Ovary (tissue), 9 donors: ENCODE measurements around the gene AMFR. TPM values are rescaled to one million over a fixed set of nuclear protein-coding genes. Genes with fewer than 3 reads are reported as not detected.

ENCODE experiments used
- DNase-seq, 5 donors: peaks; one replicate each; pipeline ENCODE4 v3.0.0-alpha.2; 2019 to 2020
- H3K27ac ChIP-seq, 2 donors: fragments of 200-600 bp; one replicate each; pipeline versions ENCODE4 v1.5.1 to v1.8.0; 2019 to 2022
- H3K27me3 ChIP-seq: fragments of 200-600 bp; one replicate; pipeline ENCODE4 v1.8.0; 2022
- H3K36me3 ChIP-seq: fragments of 200-600 bp; sonication (generic); one replicate; pipeline ENCODE4 v1.5.1; 2019
- H3K4me1 ChIP-seq: one replicate; pipeline ENCODE4 v1.8.1; 2013; ENCODE audit warnings: mild to moderate bottlenecking, moderate library complexity; ENCODE audit not compliant: insufficient read depth
- H3K4me3 ChIP-seq: fragments of 200-600 bp; sonication (generic); one replicate; pipeline ENCODE4 v1.5.1; 2017
- H3K9me3 ChIP-seq, 2 donors: fragments of 200-600 bp in 1 of 2; sonication (generic) in 1 of 2; one replicate each; pipeline versions ENCODE4 v1.5.1 to v1.8.1; 2013 to 2019; ENCODE audit warnings: mild to moderate bottlenecking in 1 of 2, moderate library complexity in 1 of 2
- EP300 ChIP-seq: sonication (generic); formaldehyde crosslinking; IDR thresholded peaks from one replicate; pipeline ENCODE4 v1.6.1; 2017; ENCODE audit warnings: antibody characterized with exemption
- POLR2A ChIP-seq: fragments of 450-650 bp; IDR thresholded peaks from one replicate; pipeline ENCODE4 v1.6.1; 2017; ENCODE audit warnings: antibody characterized with exemption, mild to moderate bottlenecking, moderate library complexity
- WGBS, 3 donors: extraction: QIAGEN DNeasy Blood & Tissue Kit in 1 of 3; methylation state at CpG; one replicate each; pipeline versions ENCODE4 v1.1.5 to v1.1.7; 2013 to 2017; 5-methylcytosine and 5-hydroxymethylcytosine counted together
- intact Hi-C, 4 donors: fragments of 100-400 bp; cut with DNase I; formaldehyde crosslinking; loops; one replicate each; pipeline versions ENCODE4 v1.11.0 to v1.15.1; 2022 to 2023
- polyA plus RNA-seq, 2 donors: library from polyadenylated mRNA; stranded (reverse); fragments of 200-250 nt in 1 of 2; fragments of 350-450 nt in 1 of 2; fragmentation: Illumina TruSeq in 1 of 2; extraction: RNeasy Lipid Tissue Mini Kit (QIAGEN cat#74804) in 1 of 2; gene quantifications; one replicate each; pipeline ENCODE4 v1.2.3, GENCODE V29; 2013 to 2014
- total RNA-seq, 7 donors: library from RNA; depleted of rRNA in 2 of 7; stranded (reverse); fragments of >200 nt in 2 of 7; fragmentation: NEBNext Ultra II Directional in 3 of 7; extraction: Animal tissue kit (Norgen Biotek cat#: 25700) in 3 of 7; gene quantifications; one replicate each; pipeline versions ENCODE4 v1.1.0 to v1.2.4, GENCODE V29; 2016 to 2023
- TF ChIP-seq, protein P1 (sequence below), 3 donors: fragments of 450-650 bp in 2 of 3; fragments of 200-600 bp in 1 of 3; IDR thresholded peaks; one replicate each; pipeline versions ENCODE4 v1.5.1 to v1.8.0; 2016 to 2022; ENCODE audit warnings: antibody characterized with exemption in 3 of 3, mild to moderate bottlenecking in 1 of 3
- donor health status: DM: no; HTN: no; CAD: no; lungs with moderate emphysema.
- donor health status: DM: no; HTN: no; CAD: no.
- donor health status: Bipolar disorder and iron deficiency.
- donor health status: DM: yes; HTN: yes; CAD: no.
- donor health status: DM: no; HTN: no; CAD: no.
- donor health status: DM: yes; HTN: yes; CAD: no.

Gene AMFR
- total and polyA plus RNA-seq, 9 donors: 94.1 to 130 (median 107) TPM

DNA sequence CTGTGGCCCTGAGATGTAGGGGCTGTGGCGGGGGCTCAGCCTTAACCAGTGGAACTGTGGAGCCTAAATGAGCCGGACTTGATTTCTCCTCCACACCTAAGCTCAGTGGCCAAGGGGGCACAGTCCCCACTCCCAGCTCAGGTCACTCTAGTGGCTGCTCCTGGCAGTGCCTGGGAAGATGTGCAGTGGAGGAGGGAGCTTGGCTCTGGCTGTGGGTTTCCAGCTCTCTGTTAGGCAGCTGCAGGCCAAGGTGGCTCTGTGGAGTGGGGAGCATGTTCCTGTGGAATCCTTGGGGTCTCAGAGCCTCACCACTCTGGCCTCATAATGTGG, 76.3 kb downstream of the AMFR start:
- Histone ChIP-seq H3K9me3 (no peaks in the 10 kb centered on the region), H3K4me3 (no peak overlapping the region), H3K36me3 (no peaks in the 10 kb centered on the region), H3K4me1 (no peaks in the 10 kb centered on the region), H3K27me3 (no peaks in the 10 kb centered on the region), H3K27ac (no peak overlapping the region)
- no peak for DNase-seq
- TF ChIP-seq, protein P1, sequence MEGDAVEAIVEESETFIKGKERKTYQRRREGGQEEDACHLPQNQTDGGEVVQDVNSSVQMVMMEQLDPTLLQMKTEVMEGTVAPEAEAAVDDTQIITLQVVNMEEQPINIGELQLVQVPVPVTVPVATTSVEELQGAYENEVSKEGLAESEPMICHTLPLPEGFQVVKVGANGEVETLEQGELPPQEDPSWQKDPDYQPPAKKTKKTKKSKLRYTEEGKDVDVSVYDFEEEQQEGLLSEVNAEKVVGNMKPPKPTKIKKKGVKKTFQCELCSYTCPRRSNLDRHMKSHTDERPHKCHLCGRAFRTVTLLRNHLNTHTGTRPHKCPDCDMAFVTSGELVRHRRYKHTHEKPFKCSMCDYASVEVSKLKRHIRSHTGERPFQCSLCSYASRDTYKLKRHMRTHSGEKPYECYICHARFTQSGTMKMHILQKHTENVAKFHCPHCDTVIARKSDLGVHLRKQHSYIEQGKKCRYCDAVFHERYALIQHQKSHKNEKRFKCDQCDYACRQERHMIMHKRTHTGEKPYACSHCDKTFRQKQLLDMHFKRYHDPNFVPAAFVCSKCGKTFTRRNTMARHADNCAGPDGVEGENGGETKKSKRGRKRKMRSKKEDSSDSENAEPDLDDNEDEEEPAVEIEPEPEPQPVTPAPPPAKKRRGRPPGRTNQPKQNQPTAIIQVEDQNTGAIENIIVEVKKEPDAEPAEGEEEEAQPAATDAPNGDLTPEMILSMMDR (IDR thresholded peaks at IDR 0.05): no peak
- TF ChIP-seq EP300: no peak
- TF ChIP-seq POLR2A: no peak
- intact Hi-C loops: loop anchor here in 1 of 4 donors (10.0 kb wide), 1 partner anchor 346 kb away; no protein-coding TSS in a partner anchor
- WGBS, 3 donors: 90 to 95% (median 91%) methylated on average over 2 of the region's 2 CpGs

DNA sequence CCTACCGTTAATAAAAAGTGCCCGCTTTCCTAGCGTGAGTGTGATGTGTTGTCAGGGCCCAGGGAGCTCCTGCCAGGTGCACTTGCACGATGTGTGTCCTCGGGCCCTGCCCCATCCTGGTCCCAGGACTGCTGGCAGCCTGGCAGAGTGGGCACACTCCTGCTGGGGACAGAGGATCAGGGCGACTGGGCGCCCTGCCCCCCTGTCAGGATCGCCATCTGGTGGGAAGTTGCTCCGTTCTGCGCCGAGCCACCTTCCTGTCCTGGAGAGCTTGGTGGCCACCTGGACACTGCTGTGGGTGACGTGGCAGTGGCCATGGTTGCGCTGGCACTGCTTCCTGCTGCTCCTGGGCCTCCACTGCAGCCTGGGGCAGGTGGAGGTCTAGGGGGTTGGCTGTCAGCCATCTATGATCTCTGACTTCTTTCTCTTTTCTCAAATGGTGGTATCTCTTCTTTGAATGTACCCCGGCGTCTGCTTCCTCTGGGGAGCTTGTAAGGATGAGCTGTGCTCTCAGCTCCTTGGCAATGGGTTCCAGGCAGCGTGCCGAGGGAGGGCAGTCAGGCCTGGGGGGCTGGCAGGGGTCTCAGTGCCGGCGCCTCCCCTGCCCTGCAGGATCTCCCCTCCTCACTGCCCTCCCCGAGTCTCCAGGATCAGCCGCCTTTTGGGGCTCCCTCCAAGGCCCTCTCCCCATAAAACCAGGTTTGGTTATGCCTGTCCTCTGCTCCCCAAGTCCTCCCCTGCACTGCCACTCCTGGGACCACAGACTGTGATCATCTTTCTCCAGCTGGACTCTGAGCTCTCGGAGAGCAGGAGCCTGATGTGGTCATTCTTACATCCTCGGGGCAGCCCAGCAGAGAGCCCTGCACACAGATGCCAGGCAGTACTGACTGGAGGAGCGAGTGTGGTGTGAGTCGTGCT, 76.9 kb downstream of the AMFR start:
- WGBS, 3 donors: 76 to 83% (median 79%) methylated on average over 25 of the region's 25 CpGs
- no peak overlapping the region for H3K27ac ChIP-seq
- H3K27me3 ChIP-seq: no peaks in the 10 kb centered on the region
- TF ChIP-seq, protein P1 (IDR thresholded peaks at IDR 0.05): no peak
- TF ChIP-seq POLR2A (no peak), EP300 (no peak)
- no peaks in the 10 kb centered on the region for H3K9me3 ChIP-seq
- H3K4me1 ChIP-seq: no peaks in the 10 kb centered on the region
- no peaks in the 10 kb centered on the region for H3K36me3 ChIP-seq
- DNase-seq: no peak
- intact Hi-C loops: loop anchor here in 1 of 4 donors (10.0 kb wide), 1 partner anchor 346 kb away; no protein-coding TSS in a partner anchor
- no peak overlapping the region for H3K4me3 ChIP-seq

DNA sequence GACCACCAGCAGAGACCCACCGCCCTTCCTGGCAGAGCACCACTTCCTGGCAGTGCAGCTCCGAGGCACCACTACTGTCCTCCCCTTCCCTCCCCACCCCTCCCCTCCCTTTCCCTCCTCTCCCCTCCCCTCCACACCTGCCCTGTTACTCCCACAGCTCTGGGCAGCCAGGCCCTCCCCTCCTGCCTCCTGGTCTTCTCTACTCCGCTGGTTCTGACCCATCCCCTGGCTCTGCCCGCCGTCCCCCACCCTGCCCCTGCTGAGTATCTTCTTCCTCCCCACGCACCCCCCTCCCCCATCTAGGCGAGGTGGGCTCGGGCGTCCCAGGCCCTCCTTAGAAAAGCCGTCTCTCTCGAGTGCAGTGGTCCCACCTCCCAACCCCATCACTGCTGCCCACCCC, 77.7 kb downstream of the AMFR start:
- Histone ChIP-seq H3K4me3 (no peak overlapping the region), H3K27ac (no peak overlapping the region), H3K36me3 (no peaks in the 10 kb centered on the region), H3K4me1 (no peaks in the 10 kb centered on the region), H3K9me3 (no peaks in the 10 kb centered on the region), H3K27me3 (no peaks in the 10 kb centered on the region)
- 54 to 57% (median 56%) methylated on average over 11 of the region's 11 CpGs for WGBS, 3 donors
- DNase-seq: no peak
- intact Hi-C loops: loop anchor here in 1 of 4 donors (10.0 kb wide), 1 partner anchor 347 kb away; no protein-coding TSS in a partner anchor
- TF ChIP-seq POLR2A: no peak
- TF ChIP-seq EP300: no peak
- TF ChIP-seq, protein P1 (IDR thresholded peaks at IDR 0.05): no peak

DNA sequence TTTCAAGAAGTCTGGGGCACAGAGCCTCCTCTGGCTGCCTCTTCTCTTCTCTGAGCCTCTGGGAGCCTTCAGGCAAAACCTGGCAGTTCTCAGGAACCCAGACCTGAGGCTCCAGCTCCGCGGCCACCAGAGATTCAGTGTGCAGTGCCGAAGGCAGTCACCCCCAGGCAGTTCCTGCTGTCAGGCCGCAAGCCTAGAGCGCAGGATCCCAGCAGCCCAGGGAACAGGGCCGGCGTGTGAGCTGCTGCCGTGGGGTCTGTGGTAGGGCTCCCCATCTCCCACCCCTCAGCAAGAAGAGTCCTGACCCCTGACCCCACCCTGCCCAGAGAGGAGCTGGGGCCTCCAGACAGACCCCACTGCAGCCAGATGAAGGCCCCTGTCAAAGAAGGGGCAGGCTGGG, 78.2 kb downstream of the AMFR start:
- no peaks in the 10 kb centered on the region for H3K36me3 ChIP-seq
- intact Hi-C loops: loop anchor here in 1 of 4 donors (10.0 kb wide), 1 partner anchor 348 kb away; no protein-coding TSS in a partner anchor
- H3K4me3 ChIP-seq: no peak overlapping the region
- no peaks in the 10 kb centered on the region for H3K9me3 ChIP-seq
- H3K4me1 ChIP-seq: no peaks in the 10 kb centered on the region
- no peaks in the 10 kb centered on the region for H3K27me3 ChIP-seq
- no peak for TF ChIP-seq POLR2A
- TF ChIP-seq, protein P1 (IDR thresholded peaks at IDR 0.05): no peak
- TF ChIP-seq EP300: no peak
- no peak for DNase-seq
- 79 to 94% (median 87%) methylated on average over 8 of the region's 8 CpGs for WGBS, 3 donors
- no peak overlapping the region for H3K27ac ChIP-seq
